Fibroblast of mammary gland (primary cell): ENCODE data around the gene HSPB9.

Source experiments
- DNase-seq: peaks from one replicate; pipeline ENCODE4 v3.0.0-alpha.2; 2010; ENCODE audit warnings: low read depth
- H3K4me3 ChIP-seq: 2 replicates; pipeline ENCODE4 v1.5.1; 2011; ENCODE audit warnings: low read depth, mild to moderate bottlenecking, low read length, moderate library complexity; ENCODE audit not compliant: control insufficient read depth
- TF ChIP-seq, protein P1 (sequence below): conservative IDR thresholded peaks from 2 replicates; pipeline ENCODE4 v1.5.1; 2011; ENCODE audit warnings: low read depth, low read length, inconsistent platforms; ENCODE audit not compliant: control insufficient read depth, insufficient read depth

Gene HSPB9

DNA sequence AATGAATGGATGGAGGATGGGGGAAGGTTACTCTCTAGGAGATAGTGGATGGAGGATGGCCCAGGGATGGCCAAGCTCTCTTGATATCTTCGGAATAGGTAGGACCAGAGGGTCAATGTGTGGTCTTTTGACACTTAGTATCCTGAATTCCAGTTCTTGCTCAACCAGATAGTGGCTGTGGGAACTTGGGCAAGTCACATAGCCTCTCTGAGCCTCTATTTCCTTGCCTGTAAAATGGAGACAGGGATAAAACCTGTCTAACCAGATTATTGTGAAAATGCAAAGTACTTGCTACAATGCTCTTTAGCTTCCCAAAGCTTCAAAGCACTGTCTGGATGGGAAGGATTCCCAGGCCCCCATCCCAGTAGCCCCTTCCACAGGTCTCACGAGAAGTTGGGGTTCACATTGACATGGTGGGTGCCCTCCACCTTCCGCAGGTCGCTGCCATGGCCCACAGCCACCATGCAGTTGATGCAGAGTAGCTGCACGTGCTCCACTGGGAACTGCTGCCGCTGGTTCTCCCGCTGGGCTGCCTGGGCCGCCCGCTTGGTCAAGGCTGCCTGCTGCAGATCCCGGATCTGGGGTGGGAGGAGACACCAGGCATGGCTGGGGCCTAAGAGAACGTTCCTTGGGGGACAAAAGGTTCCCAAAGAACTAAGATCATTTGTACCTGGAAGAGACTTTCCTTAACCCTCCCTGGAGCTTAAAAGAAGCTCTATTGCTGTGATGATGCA is 19.2 kb upstream of the HSPB9 start:
- H3K4me3 ChIP-seq: no peak overlapping the region
- no peak for DNase-seq
- TF ChIP-seq, protein P1, sequence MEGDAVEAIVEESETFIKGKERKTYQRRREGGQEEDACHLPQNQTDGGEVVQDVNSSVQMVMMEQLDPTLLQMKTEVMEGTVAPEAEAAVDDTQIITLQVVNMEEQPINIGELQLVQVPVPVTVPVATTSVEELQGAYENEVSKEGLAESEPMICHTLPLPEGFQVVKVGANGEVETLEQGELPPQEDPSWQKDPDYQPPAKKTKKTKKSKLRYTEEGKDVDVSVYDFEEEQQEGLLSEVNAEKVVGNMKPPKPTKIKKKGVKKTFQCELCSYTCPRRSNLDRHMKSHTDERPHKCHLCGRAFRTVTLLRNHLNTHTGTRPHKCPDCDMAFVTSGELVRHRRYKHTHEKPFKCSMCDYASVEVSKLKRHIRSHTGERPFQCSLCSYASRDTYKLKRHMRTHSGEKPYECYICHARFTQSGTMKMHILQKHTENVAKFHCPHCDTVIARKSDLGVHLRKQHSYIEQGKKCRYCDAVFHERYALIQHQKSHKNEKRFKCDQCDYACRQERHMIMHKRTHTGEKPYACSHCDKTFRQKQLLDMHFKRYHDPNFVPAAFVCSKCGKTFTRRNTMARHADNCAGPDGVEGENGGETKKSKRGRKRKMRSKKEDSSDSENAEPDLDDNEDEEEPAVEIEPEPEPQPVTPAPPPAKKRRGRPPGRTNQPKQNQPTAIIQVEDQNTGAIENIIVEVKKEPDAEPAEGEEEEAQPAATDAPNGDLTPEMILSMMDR: no peak

DNA sequence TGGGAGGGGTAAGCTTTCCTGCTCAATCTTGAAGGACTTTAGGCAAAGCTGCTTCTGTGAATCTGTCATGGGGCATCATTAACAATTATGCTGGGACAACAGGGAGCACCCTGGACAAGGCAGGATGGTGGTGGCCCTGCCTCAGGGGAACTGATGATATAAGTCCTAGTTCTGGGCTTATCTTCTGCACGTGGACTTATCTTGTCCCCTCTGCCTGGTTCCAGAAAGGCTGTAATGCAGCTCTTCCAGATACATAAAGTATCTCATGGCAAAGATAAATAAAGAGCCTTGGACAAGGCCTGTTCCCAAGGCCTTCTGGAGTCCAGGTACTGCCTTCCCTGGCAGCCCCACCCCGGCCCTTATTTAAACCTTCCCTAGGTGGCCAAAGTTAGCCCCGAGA is 18.3 kb upstream of the HSPB9 start:
- no peak for DNase-seq
- no peak overlapping the region for H3K4me3 ChIP-seq
- TF ChIP-seq, protein P1: no peak

DNA sequence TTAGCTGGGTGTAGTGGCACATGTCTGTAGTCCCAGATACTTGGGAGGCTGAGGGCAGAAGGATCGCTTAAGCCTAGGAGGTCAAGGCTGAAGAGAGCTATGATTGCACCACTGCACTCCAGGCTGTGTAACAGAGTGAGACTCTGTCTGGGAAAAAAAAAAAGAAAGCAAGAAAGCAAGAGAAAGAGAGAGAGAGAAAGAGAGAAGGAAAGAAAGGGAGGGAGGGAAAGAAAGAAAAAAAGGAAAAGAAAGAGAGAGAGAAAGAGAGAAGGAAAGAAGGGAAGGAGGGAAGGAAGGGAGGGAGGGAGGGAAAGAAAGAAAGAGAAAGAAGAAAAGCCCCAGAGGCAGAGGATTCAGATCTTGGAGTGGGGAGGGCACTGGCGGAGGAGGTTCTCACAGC is 16.6 kb upstream of the HSPB9 start:
- H3K4me3 ChIP-seq: no peak overlapping the region
- DNase-seq: no peak
- TF ChIP-seq, protein P1: no peak

DNA sequence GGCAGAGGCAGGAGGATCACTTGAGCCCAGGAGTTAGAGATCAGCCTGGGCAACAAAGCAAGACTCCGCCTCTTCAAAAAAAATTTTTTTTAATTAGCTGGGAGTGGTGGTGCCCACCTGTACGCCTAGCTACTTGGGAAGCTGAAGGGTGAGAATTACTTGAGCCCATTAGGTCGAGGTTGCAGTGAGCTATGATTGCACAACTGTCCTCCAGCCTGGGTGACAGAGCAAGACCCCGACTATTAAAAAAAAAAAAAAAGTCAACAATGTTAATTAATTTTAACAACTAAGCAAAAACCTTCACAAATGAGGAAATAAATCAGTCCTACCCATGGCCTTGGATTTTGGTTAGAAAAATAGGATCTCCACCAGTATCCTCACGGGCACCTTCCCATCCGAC is 15.5 kb upstream of the HSPB9 start:
- DNase-seq: no peak
- TF ChIP-seq, protein P1: no peak
- no peak overlapping the region for H3K4me3 ChIP-seq

DNA sequence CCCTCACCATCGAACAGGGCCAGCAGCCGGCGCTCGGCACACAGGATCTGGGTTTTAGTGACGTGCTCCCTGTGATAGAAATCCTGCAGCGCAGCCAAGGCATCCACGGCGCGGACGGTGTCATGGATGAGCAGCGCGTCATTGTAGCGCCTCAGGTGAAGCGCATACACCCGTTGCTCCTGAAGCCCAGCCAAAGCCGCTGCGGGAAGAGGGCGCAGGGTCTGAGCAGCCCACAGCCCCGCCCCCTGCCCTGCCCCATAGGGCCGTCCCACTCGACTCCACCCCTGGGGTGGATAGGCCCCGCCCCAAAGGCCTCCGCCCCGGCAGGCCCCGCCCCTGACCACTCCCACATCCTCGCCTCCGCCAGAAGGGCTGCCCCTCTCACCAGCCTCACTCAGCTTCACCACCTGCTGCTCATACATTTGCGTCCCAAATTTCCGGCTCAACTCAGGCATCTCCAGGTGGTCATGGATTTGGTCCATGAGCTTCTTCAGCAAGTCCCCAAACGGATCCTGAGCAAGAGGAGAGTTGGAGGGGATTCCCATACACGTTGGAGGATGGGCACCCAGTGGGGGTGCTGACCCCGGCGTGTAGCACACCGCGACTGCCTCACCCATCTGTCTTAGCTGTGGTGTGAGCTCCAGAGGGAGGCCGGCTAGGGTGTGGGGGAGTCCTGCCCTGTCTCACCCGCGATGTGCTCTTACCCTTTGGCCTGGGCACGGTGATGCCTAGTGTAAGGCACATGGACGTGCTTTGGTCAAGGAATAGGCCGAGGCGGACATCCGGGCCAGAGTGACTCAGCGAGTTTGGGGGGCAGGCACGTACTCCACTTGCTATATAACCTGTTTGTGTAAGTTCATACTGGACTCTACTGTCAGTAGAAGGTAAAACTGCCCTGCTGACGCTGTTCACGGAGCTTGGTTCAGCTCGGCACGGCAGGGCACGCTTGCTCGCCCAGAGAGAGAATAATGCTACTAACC is 14.7 kb upstream of the HSPB9 start:
- TF ChIP-seq, protein P1: no peak
- no peak overlapping the region for H3K4me3 ChIP-seq
- no peak for DNase-seq

DNA sequence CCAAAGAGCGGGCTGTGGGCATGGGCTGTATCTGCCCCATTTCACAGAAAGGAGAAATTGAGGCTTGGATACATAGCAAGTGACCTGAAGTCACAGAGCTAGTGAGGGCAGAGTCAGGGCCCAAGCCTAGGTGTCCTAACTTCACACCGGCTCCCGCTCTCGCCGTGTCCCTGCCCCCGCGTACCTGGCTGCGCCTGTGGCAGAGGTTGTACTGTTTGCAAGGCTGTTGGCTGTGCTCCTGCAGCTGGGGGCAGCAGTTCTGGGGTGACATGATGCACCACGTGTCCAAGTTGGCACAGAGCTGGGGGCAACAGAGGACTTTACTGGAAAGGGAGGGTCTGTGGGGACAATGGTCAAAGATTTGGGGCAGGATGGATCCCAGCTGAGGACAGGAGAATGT is 13.5 kb upstream of the HSPB9 start:
- TF ChIP-seq, protein P1: no peak
- no peak for DNase-seq

More for the DNA sequence above, 13.5 kb upstream of the HSPB9 start:
- H3K4me3 ChIP-seq: no peak overlapping the region
